K562 (cell line): Measurements from ENCODE around the gene TMEM38B. TPM values are rescaled to one million over a fixed set of nuclear protein-coding genes. Genes with fewer than 3 reads are reported as not detected.

Experiments
- BHLHE40 ChIP-seq: IDR thresholded peaks from 2 replicates; pipeline ENCODE4 v1.6.1; 2011; ENCODE audit warnings: low read length, improper control_type of control experiment
- FOXA1 ChIP-seq: fragments of 450-650 bp; IDR thresholded peaks from 2 replicates; pipeline ENCODE4 v1.6.1; 2016; ENCODE audit warnings: mild to moderate bottlenecking, borderline replicate concordance
- MCM3 ChIP-seq: fragments of 450-650 bp; IDR thresholded peaks from 2 replicates; pipeline ENCODE4 v1.6.1; 2016
- PRPF4 ChIP-seq: fragments of 200-400 bp; formaldehyde crosslinking; IDR thresholded peaks from one replicate; pipeline ENCODE4 v1.6.1; 2017; ENCODE audit warnings: low read length, low read depth, mild to moderate bottlenecking; ENCODE audit not compliant: insufficient read depth, poor library complexity, severe bottlenecking
- SAP30 ChIP-seq: fragments of 200-600 bp; sonication (generic); IDR thresholded peaks from 2 replicates; pipeline ENCODE4 v1.6.1; 2012; ENCODE audit warnings: borderline replicate concordance, low read depth, mild to moderate bottlenecking, moderate library complexity, low read length, control low read depth, inconsistent platforms; ENCODE audit not compliant: insufficient read depth, poor library complexity, severe bottlenecking
- SPI1 ChIP-seq: IDR thresholded peaks from 2 replicates; pipeline ENCODE4 v1.6.1; 2011; ENCODE audit warnings: low read depth, low read length, control low read depth, borderline replicate concordance
- TBL1XR1 ChIP-seq, 2 experiments: IDR thresholded peaks; 2 replicates each; pipeline ENCODE4 v1.6.1; 2012; ENCODE audit warnings: improper control_type of control experiment in 2 of 2, low read length in 2 of 2, mild to moderate bottlenecking in 1 of 2
- U2AF2 ChIP-seq: fragments of 200-400 bp; formaldehyde crosslinking; optimal IDR thresholded peaks from 2 replicates; pipeline ENCODE3; 2017; ENCODE audit warnings: low read depth, mild to moderate bottlenecking, low read length
- XRCC5 ChIP-seq: fragments of 200-400 bp; formaldehyde crosslinking; IDR thresholded peaks from 2 replicates; pipeline ENCODE4 v1.6.1; 2017; ENCODE audit warnings: low read depth, mild to moderate bottlenecking, low read length
- ZKSCAN8 ChIP-seq: fragments of 200-800 bp; sonication (Bioruptor generic); IDR thresholded peaks from 2 replicates; pipeline ENCODE4 v1.6.1; 2016; ENCODE audit warnings: missing genetic modification characterization, missing compliant biosample characterization
- polyA plus RNA-seq, 8 experiments: library from polyadenylated mRNA; depleted of rRNA in 4 of 8; stranded (reverse) in 5 of 8; unstranded in 3 of 8; fragments of >200 nt; fragmentation: Nextera tagmentation in 2 of 8; fragmentation: Illumina TruSeq in 1 of 8; extraction: Ambion mirVana in 2 of 8; extraction: Trizol in 1 of 8; gene quantifications; 2 replicates each; pipeline versions ENCODE4 v1.2.1 to v1.2.3, GENCODE V29; 2011 to 2014; ENCODE audit warnings: inconsistent platforms in 1 of 8, missing spikeins in 1 of 8
- total RNA-seq, 7 experiments: library from RNA; depleted of rRNA in 6 of 7; stranded (reverse); fragments of >200 nt in 6 of 7; fragmentation: Illumina TruSeq in 2 of 7; extraction: Trizol in 2 of 7; gene quantifications; 2 replicates each; pipeline versions ENCODE4 v1.2.1 to v1.2.3, GENCODE V29; 2011 to 2021; ENCODE audit warnings: low replicate concordance in 1 of 7
- TF ChIP-seq, protein P1 (sequence below): fragments of 250-450 bp; sonication (Bioruptor Pico); IDR thresholded peaks from 2 replicates; pipeline ENCODE4 v1.5.0; 2021; ENCODE audit warnings: mild to moderate bottlenecking, moderate library complexity
- TF ChIP-seq, protein P2 (sequence below): sonication (generic); formaldehyde crosslinking; IDR thresholded peaks from 2 replicates; pipeline ENCODE4 v1.8.1; 2023; ENCODE audit warnings: mild to moderate bottlenecking, missing genetic modification reagents
- TF ChIP-seq, protein P3 (sequence below): sonication (generic); formaldehyde crosslinking; IDR thresholded peaks from 2 replicates; pipeline ENCODE4 v1.9.0; 2022; ENCODE audit warnings: mild to moderate bottlenecking, missing genetic modification reagents
- TF ChIP-seq, protein P4 (sequence below): fragments of 250-450 bp; sonication (Bioruptor Pico); IDR thresholded peaks from 2 replicates; pipeline ENCODE4 v1.6.1; 2021; ENCODE audit warnings: mild to moderate bottlenecking
- TF ChIP-seq, protein P5 (sequence below): sonication (generic); formaldehyde crosslinking; IDR thresholded peaks from 2 replicates; pipeline ENCODE4 v1.8.0; 2022; ENCODE audit warnings: missing genetic modification reagents, mild to moderate bottlenecking, moderate library complexity, borderline replicate concordance

TMEM38B gene
- total and polyA plus RNA-seq, 9 of the 15 experiments (the other 6 are each of a cell fraction or from before 2014, with no cell fraction given), result 26.0 to 57.5 (median 38.5) TPM

DNA sequence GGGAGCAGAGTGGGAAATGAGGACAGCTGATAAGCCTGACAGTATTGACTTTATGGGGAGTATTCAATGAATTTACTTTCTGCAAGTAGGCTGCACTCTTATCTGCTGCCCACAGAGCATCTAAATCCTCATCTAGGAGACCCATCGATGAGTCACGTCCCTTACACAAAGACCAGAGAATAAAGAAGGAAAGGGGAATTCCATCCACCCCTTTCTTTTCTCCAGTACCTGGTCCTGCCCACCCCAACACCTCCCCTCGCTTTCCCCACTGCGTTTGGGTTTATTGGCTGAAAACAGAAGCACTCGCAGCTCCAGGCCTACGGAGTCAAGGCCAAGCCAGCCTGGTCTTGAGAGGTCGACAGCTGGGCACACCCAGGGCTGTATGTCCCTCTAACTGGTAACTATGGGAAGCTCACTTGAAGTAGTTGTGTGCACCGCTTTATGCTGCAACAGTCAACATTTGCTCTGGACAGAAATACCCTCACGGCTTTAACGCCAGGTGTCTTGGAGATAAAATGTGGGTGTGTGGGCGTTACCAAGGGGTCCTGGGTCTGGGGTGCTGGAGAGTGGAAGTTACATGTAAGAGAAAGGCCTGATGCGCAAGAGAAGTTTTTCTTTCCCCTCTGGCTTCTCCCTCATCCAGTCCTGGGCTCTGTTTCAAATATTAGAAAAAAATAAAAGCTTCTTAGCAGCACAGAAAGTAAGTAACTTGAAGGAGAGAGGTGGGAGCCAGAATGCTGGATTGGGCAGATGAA, 46.6 kb upstream of the TMEM38B start (continued):
- TF ChIP-seq ZKSCAN8 (CRISPR knock-in tag), result no peak
- TF ChIP-seq TBL1XR1 (IDR thresholded peaks at IDR 0.05; ENCODE audit: low read length in 2 of 2), result peak in 1 of 2 experiments; percentile 92; a peak in 2 of 4 replicates
- TF ChIP-seq, protein P1, sequence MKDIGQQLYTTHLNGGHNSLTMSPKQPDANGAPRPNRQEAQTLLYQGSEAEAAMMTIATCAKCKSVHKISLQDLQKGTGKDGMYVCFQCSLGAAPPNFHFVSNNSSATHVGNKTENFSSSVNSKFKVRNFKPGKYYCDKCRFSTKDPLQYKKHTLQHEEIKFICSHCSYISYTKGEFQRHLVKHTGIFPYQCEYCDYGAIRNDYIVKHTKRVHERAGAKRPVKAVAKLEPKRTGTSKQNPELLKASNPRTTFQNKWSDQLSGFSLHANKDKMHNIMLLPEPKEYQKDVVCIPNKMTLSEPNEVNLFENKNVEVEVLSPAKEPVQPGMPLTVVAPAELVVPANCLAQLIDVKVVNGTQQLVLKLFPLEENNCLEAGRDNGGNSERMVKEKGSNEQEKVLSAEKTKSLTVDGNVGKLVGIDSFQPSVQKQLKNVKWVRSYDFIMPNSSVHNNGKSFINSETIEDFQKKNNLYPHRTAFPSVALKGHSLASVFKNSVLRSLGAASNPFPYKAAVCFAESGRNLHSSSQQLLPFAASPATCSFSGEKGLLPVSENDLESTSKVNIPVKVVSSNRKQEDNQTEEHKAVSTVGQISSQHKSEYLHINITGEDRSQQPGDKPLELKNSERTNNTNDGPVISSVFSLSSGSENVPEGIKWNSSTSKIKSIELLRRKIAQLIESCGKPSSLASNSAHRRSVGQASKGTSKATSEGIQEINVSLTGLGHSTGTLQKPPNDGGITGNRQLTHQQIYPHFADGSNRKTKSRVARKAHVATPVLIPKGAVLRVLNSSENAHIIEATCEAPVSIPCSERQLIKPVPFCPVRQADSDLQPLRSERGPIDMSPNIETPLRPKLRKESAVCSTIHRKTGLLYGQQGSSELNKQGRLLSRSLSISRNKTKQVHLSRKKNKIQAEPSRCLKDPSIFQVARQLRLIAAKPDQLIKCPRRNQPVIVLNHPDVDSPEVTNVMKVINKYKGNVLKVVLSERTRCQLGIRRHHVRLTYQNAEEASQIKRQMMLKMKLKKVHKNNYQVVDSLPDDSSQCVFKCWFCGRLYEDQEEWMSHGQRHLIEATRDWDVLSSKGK (CRISPR knock-in tag), result no peak
- TF ChIP-seq, protein P2, sequence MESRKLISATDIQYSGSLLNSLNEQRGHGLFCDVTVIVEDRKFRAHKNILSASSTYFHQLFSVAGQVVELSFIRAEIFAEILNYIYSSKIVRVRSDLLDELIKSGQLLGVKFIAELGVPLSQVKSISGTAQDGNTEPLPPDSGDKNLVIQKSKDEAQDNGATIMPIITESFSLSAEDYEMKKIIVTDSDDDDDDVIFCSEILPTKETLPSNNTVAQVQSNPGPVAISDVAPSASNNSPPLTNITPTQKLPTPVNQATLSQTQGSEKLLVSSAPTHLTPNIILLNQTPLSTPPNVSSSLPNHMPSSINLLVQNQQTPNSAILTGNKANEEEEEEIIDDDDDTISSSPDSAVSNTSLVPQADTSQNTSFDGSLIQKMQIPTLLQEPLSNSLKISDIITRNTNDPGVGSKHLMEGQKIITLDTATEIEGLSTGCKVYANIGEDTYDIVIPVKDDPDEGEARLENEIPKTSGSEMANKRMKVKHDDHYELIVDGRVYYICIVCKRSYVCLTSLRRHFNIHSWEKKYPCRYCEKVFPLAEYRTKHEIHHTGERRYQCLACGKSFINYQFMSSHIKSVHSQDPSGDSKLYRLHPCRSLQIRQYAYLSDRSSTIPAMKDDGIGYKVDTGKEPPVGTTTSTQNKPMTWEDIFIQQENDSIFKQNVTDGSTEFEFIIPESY, result no peak
- no peak for TF ChIP-seq SPI1
- TF ChIP-seq, protein P3, sequence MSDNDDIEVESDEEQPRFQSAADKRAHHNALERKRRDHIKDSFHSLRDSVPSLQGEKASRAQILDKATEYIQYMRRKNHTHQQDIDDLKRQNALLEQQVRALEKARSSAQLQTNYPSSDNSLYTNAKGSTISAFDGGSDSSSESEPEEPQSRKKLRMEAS (CRISPR knock-in tag), result no peak
- TF ChIP-seq U2AF2, result no peak
- no peak for TF ChIP-seq XRCC5
- peak; percentile 7 for TF ChIP-seq SAP30
- TF ChIP-seq MCM3, result no peak
- TF ChIP-seq, protein P4, sequence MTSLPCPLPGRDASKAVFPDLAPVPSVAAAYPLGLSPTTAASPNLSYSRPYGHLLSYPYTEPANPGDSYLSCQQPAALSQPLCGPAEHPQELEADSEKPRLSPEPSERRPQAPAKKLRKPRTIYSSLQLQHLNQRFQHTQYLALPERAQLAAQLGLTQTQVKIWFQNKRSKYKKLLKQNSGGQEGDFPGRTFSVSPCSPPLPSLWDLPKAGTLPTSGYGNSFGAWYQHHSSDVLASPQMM (CRISPR knock-in tag), result no peak
- TF ChIP-seq PRPF4, result no peak
- TF ChIP-seq BHLHE40, result 0 out of 2 replicates have a peak, but pooled peaks have one; percentile 8
- TF ChIP-seq FOXA1, result peak; percentile 95
- TF ChIP-seq, protein P5, sequence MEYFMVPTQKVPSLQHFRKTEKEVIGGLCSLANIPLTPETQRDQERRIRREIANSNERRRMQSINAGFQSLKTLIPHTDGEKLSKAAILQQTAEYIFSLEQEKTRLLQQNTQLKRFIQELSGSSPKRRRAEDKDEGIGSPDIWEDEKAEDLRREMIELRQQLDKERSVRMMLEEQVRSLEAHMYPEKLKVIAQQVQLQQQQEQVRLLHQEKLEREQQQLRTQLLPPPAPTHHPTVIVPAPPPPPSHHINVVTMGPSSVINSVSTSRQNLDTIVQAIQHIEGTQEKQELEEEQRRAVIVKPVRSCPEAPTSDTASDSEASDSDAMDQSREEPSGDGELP, result peak; percentile 77
